Left kidney (tissue), 8 donors: ENCODE measurements around the gene FAM3A. TPM values are rescaled to one million over a fixed set of nuclear protein-coding genes. Genes with fewer than 3 reads are reported as not detected.
"Not testable (repeated sequence)": the region's sequence is repeated elsewhere in the genome, so short reads cannot be mapped to it uniquely, and the experiment has no call there.

ENCODE experiments used
- DNase-seq: peaks from one replicate; pipeline ENCODE4 v3.0.0-alpha.2; 2013
- long read RNA-seq, 8 donors: transcript quantifications; one replicate each; lab custom pipeline, GENCODE V29; 2026
- polyA plus RNA-seq: library from polyadenylated mRNA; unstranded; fragments of 120-200 nt; gene quantifications from one replicate; pipeline ENCODE4 v1.2.1, GENCODE V29; 2013; ENCODE audit not compliant: insufficient read length

The FAM3A gene, protein sequence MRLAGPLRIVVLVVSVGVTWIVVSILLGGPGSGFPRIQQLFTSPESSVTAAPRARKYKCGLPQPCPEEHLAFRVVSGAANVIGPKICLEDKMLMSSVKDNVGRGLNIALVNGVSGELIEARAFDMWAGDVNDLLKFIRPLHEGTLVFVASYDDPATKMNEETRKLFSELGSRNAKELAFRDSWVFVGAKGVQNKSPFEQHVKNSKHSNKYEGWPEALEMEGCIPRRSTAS
- polyA plus RNA-seq = 28.7 TPM
- long read RNA-seq, donor 1, transcript FAM3A-215 (9 exons, 1,800 nt) = major isoform, 7 of 16 reads
- long read RNA-seq, donor 1, partial matches to known transcripts = 0 of 16 reads
- long read RNA-seq, donor 1, other reads (novel, unspliced or antisense) = 0 of 16 reads
- long read RNA-seq, donor 2, partial matches to known transcripts = 0 of 3 reads
- long read RNA-seq, donor 2, other reads (novel, unspliced or antisense) = 0 of 3 reads
- long read RNA-seq, donor 3, partial matches to known transcripts = 0 of 4 reads
- long read RNA-seq, donor 3, other reads (novel, unspliced or antisense) = 0 of 4 reads
- long read RNA-seq, donor 4, partial matches to known transcripts = 0 of 4 reads
- long read RNA-seq, donor 4, other reads (novel, unspliced or antisense) = 0 of 4 reads
- long read RNA-seq, donor 5, transcript FAM3A-215 (9 exons, 1,800 nt) = major isoform, 5 of 11 reads
- long read RNA-seq, donor 5, partial matches to known transcripts = 0 of 11 reads
- long read RNA-seq, donor 5, other reads (novel, unspliced or antisense) = 0 of 11 reads
- long read RNA-seq, donor 6, transcript FAM3A-215 (9 exons, 1,800 nt) = major isoform, 11 of 27 reads
- long read RNA-seq, donor 6, partial matches to known transcripts = 10 of 27 reads
- long read RNA-seq, donor 6, other reads (novel, unspliced or antisense) = 0 of 27 reads
- long read RNA-seq, donor 7, partial matches to known transcripts = 5 of 17 reads
- long read RNA-seq, donor 7, other reads (novel, unspliced or antisense) = 0 of 17 reads
- long read RNA-seq, donor 8, partial matches to known transcripts = 0 of 7 reads
- long read RNA-seq, donor 8, other reads (novel, unspliced or antisense) = 0 of 7 reads

- DNase-seq = peak; percentile 82
Observed at GRCh38 chrX:154515966-154516655, at the start of gene FAM3A. TSS of gene FAM3A (minus strand) at chrX:154516232. CDS start at chrX:154515772, 460 bp downstream.

DNA sequence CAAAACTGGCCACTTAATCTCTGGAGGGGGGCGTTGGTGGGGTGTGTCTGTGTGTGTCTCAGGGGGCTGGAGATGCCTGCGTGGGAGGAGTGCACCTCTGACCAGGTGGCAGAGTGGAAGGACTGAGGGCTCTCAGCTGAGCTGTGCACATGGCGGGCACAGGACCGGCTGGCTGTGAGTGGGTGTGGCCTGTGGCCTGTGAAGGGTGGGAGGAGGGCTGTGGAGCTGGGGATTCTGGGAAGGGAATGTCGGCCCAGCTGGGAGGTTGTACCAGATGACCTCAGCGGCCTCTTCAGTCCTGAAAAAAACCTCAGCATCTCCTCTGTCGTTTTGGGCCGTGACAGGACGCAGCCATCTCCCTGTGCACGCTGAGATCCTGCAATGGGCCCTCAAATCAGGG, 46.3 kb upstream of the FAM3A start:
- DNase-seq = not testable (repeated sequence)

DNA sequence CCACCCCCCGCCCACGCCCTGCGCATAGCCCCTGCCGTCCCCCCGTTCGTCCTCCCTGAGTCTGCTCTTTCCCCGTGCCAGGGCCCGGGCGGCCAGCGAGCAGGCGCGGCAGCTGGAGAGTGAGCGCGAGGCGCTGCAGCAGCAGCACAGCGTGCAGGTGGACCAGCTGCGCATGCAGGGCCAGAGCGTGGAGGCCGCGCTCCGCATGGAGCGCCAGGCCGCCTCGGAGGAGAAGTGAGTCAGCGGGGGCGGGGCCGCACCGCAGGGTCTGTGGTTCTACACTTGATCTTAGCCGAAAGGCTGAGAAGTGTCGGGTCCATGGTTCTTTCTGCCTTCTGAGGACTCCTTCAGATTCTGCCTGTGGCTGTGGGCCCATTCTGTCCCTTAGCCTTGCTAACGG, 44.3 kb upstream of the FAM3A start:
- not testable (repeated sequence) for DNase-seq

GRCh38 chrX:154558896-154559295, 42.9 kb upstream of the FAM3A start:
- not testable (repeated sequence) for DNase-seq

DNA sequence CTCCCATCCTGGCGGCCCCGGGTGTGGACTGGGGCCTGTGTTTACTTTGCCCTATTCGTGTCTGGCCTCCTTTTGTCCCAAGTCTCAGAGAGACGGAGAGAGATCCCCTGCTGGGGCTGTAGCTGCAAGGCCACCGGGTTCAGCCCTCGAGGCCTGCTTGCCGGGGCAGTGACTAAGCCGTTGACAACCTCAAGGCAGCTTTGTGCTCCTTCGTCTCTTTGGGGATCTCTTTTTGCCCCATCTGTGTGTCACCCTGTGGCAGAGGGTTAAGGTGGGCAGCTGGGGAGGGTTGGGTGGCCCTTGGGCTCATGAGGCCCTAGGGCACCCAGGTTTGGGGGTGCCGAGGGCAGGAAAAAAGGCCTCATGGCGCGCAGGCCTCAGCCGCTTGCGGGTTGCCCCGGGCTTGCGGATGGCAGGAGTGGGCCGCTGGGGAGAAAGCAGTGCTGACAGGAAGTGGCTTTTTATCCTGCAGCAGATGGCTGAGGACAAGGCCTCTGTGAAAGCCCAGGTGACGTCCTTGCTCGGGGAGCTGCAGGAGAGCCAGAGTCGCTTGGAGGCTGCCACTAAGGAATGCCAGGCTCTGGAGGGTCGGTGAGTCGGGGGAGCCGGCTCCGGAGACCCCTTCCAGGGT, 42.1 kb upstream of the FAM3A start:
- not testable (repeated sequence) for DNase-seq

GRCh38 chrX:154552112-154552806, 36.2 kb upstream of the FAM3A start:
- not testable (repeated sequence) for DNase-seq

DNA sequence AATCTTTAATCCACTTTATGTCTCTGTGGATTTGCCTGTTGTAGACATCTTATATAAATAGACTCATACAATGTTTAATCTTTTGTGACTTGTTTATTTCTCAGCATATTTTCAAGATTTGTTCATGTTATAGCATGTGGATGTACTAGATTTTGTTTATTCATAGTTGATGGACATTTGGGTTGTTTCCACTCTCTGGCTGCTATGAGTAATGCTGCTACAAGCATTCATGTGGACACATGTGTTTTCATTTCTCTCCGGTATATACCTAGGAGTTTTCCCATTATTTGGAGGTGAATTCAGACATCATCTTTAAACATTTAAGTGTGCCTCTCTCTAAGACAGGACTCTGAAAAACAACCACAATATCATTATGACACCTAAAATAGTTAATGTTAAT, 33.7 kb upstream of the FAM3A start:
- no peak for DNase-seq

GRCh38 chrX:154548028-154548316, 31.9 kb upstream of the FAM3A start:
- no peak for DNase-seq

DNA sequence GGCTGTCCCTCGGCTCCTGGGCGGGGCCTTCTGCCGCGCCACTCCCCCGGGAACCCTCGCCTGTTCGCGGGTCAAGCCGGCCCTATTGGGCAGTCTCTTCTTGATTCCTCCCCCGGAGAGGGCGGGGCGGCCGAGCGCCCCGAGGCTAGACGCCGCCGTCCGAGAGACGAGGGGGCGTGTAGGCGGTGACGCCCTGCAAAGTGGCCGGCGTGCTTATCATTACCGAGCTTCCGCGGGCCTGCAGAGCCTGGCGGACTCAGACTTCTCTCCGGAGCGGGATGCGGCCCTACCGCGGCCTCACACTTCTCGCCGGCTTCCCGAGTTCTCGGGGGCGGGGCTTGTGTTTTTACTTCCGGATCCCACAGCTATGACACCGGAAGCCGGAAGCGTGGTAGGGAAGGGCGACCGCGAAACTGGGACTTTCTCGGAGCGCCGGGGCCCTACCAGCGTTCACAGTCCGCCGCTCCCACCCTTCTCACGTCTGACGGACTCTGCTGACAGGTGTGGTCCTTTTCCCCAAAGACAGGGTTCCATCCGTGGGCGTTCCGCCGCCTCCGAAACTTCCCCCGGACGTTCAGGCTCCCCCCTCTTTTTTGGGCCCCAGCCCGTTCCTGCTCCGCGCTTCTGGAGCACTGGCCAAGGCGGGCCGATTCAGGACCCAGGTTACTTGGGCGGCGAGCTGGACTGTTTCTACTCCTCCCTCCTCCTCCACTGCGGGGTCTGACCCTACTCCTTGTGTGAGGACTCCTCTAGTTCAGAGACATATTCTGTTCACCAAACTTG, 31.4 kb upstream of the FAM3A start, which contains the start of gene IKBKG:
Gene IKBKG, plus strand, starts transcription at position 376 of the 783 bp plus-strand sequence. CDS start 4,383 bp downstream, outside the sequence.
- DNase-seq = peak; percentile 83

DNA sequence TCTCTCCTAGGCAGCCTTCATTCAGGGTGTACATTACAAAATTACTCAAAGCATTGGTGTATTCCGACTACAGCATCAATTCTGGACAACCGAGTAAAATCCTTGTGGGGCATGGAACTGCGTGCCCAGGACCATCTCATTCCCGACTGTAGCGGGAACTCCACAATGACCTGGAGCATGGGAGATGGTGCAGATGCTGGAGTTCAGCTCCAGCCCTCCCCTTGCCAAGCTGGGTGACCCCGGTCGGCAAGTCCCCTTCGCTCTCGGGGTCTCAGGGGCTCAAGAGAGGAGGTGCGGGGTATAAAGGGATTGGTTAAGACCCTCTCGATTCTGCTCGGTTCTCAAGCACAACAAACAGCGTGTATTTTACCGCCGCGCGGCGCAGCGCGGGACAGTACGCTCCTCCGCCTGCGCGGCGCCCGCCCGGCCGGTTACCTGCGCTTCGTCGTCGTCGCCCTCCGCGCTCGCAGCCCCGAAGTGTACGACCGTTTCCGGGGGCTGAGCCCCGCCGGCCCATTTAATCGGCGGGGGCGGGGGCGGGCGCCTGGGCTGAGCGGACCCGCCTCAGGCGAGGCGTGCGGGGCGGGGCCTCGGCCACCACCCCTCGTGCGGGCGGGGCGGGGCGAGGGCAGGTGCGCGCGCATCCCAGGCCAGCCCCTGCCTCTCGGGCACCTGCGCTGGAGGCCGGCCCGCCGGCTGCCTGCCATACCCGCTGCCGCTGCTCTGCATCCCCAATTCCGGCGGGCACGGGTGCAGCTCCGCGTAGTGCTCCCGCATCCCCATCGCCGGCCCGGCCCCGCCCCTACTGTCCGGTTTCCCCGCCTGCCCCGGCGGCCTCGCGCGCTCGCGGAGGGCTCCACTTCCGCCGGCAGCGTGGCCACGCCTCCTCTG, 30.6 kb upstream of the FAM3A start, which contains the start of gene G6PD:
Gene G6PD, minus strand, starts transcription at position 493 of the 891 bp plus-strand sequence. CDS start 691 bp downstream, outside the sequence.
- DNase-seq = peak; percentile 55

- no peak for DNase-seq
Observed at GRCh38 chrX:154545673-154546274, 29.7 kb upstream of the FAM3A start.

GRCh38 chrX:154542723-154543424, 26.8 kb upstream of the FAM3A start:
- DNase-seq = no peak

- DNase-seq = no peak
Observed at GRCh38 chrX:154541896-154542722, 26.1 kb upstream of the FAM3A start.

DNA sequence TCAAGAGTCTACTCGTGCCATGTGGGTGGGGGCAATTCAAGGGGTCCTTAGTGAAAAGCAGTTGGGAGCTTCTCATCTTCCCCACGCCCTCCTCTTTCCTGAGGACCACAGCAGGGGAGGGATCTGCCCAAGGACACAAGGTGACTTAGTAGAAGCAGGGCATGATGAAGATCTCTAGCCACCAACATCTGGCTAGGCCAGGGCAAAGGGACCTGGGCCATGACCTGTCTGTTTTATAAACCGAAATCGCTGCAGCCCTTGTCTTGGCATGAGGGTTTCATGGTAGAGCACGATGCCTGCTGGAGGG, 25.5 kb upstream of the FAM3A start:
- DNase-seq = no peak

DNA sequence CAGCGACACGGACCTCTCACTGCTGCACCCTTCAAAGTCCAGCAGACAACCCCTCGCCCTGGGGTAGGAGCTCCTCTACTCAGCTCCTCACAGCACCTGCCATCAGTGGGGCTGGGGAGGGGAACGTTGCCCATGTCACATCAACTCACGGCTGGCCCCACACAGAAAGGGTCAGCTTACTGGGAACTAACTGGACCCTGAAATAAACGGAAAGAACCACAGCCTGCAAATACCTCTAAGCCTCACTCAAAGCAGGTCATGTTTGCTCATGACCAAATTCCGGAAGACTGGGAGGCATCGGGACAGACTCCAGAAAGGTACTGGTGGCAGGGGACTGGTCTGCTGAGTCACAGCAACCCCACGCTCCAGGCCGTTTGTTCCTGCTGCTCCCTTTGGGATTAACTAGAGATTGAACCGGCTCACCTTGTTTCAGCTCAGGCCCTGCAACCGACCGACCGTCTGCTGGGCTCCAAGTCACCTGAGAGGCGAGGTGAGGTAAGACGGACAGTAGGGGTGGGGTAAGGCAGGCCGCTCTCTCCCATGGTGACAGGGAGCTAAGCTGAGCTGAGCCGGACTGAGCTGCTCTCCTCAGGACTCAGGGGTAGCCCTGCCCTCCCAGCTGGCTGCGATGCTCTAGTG, 25.0 kb upstream of the FAM3A start:
- no peak for DNase-seq

- DNase-seq = not testable (repeated sequence)
Observed at GRCh38 chrX:154540365-154540764, 24.3 kb upstream of the FAM3A start.
